ENCODE measurements around the gene TSSK2.
A peak's percentile ranks its signal among the peaks of the same experiment; 100 is the strongest.

Gene TSSK2

DNA sequence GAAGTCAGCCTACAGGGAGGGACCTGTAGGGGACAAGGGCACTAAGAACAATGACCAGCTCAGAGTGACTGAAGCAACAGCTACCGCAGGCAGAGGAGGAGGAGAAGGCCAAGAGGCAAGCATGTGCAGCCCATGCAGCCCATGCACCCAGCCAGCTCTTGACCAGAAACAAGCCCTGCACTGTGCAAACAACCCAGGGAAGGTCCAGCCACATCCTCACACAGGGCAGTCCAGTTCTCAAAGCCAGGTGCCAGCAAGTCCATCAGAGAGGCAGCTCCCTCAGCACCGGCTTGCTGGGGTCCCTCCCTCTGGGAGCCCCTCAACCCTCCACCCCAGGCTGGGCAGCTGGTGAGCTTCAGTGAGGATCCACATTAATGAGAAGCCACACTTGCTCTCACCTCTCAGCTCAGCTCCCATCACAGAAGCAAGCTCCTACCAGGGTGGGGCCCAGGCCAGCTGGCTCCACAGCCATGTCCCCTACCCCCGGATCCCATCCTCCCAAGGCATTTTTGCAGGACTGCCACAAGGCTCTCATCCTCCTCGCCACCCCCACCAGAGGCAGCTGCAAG lies 16.0 kb upstream of the TSSK2 start:
- ChIA-PET POLR2A (no interaction called here), CTCF (interaction anchor here (0.8 to 2.8 kb wide), 6 partner anchors 9 to 161 kb away, joined by 3 to 12 read pairs (median 4); partner anchors contain the start of gene ESS2)
- TF ChIP-seq, protein P1, sequence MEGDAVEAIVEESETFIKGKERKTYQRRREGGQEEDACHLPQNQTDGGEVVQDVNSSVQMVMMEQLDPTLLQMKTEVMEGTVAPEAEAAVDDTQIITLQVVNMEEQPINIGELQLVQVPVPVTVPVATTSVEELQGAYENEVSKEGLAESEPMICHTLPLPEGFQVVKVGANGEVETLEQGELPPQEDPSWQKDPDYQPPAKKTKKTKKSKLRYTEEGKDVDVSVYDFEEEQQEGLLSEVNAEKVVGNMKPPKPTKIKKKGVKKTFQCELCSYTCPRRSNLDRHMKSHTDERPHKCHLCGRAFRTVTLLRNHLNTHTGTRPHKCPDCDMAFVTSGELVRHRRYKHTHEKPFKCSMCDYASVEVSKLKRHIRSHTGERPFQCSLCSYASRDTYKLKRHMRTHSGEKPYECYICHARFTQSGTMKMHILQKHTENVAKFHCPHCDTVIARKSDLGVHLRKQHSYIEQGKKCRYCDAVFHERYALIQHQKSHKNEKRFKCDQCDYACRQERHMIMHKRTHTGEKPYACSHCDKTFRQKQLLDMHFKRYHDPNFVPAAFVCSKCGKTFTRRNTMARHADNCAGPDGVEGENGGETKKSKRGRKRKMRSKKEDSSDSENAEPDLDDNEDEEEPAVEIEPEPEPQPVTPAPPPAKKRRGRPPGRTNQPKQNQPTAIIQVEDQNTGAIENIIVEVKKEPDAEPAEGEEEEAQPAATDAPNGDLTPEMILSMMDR (IDR thresholded peaks at IDR 0.05; ENCODE audit: insufficient read depth, low read length, missing control alignments), result no peak
- DNase-seq (ENCODE audit: low read depth, low spot score), result no peak
- no peak overlapping the region for H3K4me3 ChIP-seq (ENCODE audit: low read depth, low read length)

DNA sequence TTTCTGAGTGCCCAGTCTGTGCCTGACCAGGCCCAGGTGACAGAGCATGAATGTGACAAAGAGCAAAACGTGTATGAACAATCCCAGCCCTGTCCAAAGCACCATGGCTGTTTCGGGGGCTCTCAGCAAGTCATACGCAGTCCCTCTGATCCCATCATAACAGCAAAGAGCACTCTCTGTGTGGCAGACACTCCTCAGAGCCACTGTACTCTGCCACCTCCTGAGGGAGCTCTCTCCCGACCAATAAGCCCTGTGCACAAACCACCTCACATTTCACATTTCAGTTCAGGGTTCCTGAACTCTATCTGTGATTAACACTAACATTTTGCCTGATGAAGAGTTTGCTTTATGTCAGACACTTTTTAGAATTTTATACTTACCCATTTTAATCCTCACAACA lies 15.5 kb upstream of the TSSK2 start:
- ChIA-PET POLR2A (no interaction called here), CTCF (interaction anchor here (1.2 to 2.8 kb wide), 4 partner anchors 9 to 66 kb away, joined by 3 to 12 read pairs (median 6); partner anchors contain the start of gene ESS2)
- no peak overlapping the region for H3K4me3 ChIP-seq (ENCODE audit: low read depth, low read length)
- DNase-seq (ENCODE audit: low read depth, low spot score), result no peak
- TF ChIP-seq, protein P1 (IDR thresholded peaks at IDR 0.05; ENCODE audit: insufficient read depth, low read length, missing control alignments), result peak; percentile 34

DNA sequence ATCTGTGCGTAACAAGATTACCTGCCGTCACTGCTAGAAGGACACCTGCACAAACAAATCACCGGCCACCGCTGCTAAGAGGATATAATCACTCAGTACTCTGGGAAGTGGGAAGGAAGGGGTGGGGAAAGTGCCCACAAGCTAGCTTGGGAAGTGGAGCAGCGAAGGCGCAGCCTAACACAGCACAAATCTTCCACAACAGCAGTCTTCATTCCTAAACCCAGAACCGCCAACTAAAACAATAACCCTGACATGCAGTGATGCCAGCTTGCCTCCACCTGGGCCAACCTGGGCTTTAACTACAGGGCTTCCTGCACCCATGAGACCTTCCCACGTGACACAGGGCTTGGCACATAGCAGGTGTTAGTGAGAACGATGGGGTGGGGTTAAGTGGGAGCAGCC lies 14.0 kb upstream of the TSSK2 start:
- ChIA-PET CTCF (no interaction called here), POLR2A (no interaction called here)
- H3K4me3 ChIP-seq (ENCODE audit: low read depth, low read length), result no peak overlapping the region

DNA sequence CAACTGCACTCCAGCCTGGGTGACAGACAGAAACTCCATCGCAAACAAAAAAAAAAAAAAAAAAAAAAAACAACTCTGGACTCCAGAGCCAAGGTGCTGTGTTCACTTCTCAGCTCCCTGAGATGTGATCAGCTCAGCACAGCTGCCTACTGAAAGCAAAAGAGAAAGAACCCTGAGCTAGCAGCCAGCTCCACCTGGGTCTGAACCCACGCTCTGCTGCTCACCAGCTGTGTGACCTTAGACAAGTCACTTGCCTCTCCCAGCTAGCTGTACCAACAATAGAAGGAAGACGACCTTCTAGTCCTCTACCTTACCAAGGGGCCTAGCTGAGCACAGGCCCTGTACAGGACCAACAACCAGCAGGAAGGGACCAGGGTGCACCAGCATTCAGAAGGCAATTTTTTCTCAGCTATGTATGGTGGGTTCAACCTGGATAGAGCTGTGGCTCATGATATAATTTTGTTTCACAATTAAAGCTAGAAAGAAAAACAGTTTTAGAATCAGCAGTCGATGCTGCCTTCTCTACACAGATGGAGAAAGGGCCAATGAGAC lies 12.7 kb upstream of the TSSK2 start:
- H3K4me3 ChIP-seq (ENCODE audit: low read depth, low read length), result no peak overlapping the region
- POLR2A ChIA-PET, result interaction anchor here (0.6 kb wide), 1 partner anchor 28 kb away, joined by 3 read pairs; no protein-coding TSS in a partner anchor
- TF ChIP-seq, protein P1 (IDR thresholded peaks at IDR 0.05; ENCODE audit: insufficient read depth, low read length, missing control alignments), result no peak
- no peak for DNase-seq (ENCODE audit: low read depth, low spot score)
- CTCF ChIA-PET, result interaction anchor here (1.0 to 1.8 kb wide), 3 partner anchors 10 to 37 kb away, joined by 3 to 6 read pairs (median 3); partner anchors contain the start of gene ESS2

More for the DNA sequence above, 14.0 kb upstream of the TSSK2 start:
- TF ChIP-seq, protein P1 (IDR thresholded peaks at IDR 0.05; ENCODE audit: insufficient read depth, low read length, missing control alignments), result no peak
- no peak for DNase-seq (ENCODE audit: low read depth, low spot score)

DNA sequence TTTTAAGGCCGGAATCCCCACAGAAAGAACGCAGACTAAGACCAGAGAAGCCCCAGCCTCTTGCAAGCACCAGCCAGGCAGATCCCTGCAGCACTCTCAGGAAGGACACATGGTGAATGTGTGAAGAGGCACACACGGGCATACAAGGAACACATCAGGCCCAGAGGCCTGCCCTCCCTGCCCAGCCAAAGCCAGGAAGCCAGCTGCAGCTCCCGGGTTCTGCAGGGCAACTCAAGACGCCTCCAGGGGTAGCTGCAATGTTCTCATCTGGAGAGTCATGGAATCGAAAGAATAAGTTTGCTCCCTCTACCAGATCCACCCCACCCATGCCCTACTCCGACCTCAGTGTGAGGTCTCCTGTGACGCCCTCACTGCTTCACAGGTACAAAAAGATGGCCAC lies 11.2 kb upstream of the TSSK2 start:
- no peak overlapping the region for H3K4me3 ChIP-seq (ENCODE audit: low read depth, low read length)
- ChIA-PET POLR2A (no interaction called here), CTCF (no interaction called here)
- DNase-seq (ENCODE audit: low read depth, low spot score), result no peak
- TF ChIP-seq, protein P1 (IDR thresholded peaks at IDR 0.05; ENCODE audit: insufficient read depth, low read length, missing control alignments), result no peak

DNA sequence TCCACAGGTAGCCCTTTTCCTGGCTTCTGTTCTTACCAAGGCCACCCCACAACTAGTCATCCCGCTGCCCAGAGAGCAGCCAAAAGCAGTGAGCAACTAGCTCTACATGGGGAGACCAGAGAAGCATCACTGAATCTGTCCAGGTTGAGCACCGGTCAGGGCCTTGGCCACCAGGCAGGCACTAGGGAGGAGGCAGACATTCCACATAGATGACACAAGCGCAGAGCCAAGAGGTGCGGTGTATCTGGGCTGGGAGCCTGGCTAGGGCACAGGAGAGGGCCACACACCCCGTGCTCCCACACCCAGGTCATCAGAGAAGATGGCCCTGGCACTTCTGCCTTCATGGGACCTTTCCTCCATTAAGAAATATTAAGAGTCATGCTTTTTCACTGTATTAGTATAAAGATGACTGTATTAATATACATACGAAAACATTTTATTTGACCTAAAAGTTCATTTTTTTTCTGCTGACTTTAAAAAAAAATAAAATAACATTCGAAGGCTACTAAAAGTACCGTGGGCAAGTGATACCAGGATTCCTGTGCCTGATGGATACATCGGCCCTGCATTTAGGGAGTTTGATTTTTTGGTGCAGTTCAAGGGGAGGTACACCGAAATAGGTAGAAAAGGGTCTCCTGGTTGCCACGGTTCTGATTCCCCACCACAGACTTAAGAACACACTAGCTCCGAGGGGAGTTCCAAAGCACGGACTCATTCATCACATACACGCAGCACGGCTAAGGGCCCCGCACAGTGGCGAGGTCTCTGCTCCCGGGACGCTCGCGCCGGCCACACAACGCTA lies 10.1 kb upstream of the TSSK2 start:
- peak overlapping the region; percentile 90 for H3K4me3 ChIP-seq (ENCODE audit: low read depth, low read length)
- CTCF ChIA-PET, result interaction anchor here (0.6 to 1.6 kb wide), 2 partner anchors 11 to 34 kb away, joined by 3 to 4 read pairs; no protein-coding TSS in a partner anchor

More for the DNA sequence above, 10.1 kb upstream of the TSSK2 start:
- no peak for DNase-seq (ENCODE audit: low read depth, low spot score)
- TF ChIP-seq, protein P1 (IDR thresholded peaks at IDR 0.05; ENCODE audit: insufficient read depth, low read length, missing control alignments), result no peak
- POLR2A ChIA-PET, result interaction anchor here (1.0 to 2.2 kb wide), 3 partner anchors 10 to 23 kb away, joined by 3 to 12 read pairs (median 4); partner anchors contain the start of gene ESS2

Measured in AG04449 (cell line).